Activated T-cell treated with anti-CD3 and anti-CD28 coated beads, Interleukin-2, amount 50 U/mL, for 24 hours (primary cell): Measurements from ENCODE around the gene TRMO.
"Not testable (repeated sequence)": the region's sequence is repeated elsewhere in the genome, so short reads cannot be mapped to it uniquely, and the experiment has no call there.

Source experiments
- DNase-seq: peaks from one replicate; pipeline ENCODE4 v3.0.0-alpha.2; 2020
- H3K27ac Mint-ChIP-seq: 2 replicates; pipeline ENCODE4 v1.8.0; 2020; ENCODE audit warnings: mild to moderate bottlenecking, mixed read lengths
- H3K27me3 Mint-ChIP-seq: 2 replicates; pipeline ENCODE4 v1.8.0; 2020; ENCODE audit warnings: mixed read lengths
- H3K36me3 Mint-ChIP-seq: 2 replicates; pipeline ENCODE4 v1.8.0; 2020; ENCODE audit warnings: low read depth, mixed read lengths
- H3K4me1 Mint-ChIP-seq: 2 replicates; pipeline ENCODE4 v1.8.0; 2020; ENCODE audit warnings: low read depth, mixed read lengths
- H3K4me3 Mint-ChIP-seq: 2 replicates; pipeline ENCODE4 v1.8.0; 2020; ENCODE audit warnings: mild to moderate bottlenecking, moderate library complexity, mixed read lengths
- H3K9me3 Mint-ChIP-seq: 2 replicates; pipeline ENCODE4 v1.8.0; 2020; ENCODE audit warnings: mixed read lengths

The TRMO gene

GRCh38 chr9:97950873-97951272, 28.6 kb upstream of the TRMO start:
- not testable (repeated sequence) for H3K9me3 Mint-ChIP-seq, DNase-seq, H3K4me3 Mint-ChIP-seq, H3K27me3 Mint-ChIP-seq, H3K27ac Mint-ChIP-seq, H3K36me3 Mint-ChIP-seq, H3K4me1 Mint-ChIP-seq

- not testable (repeated sequence) for H3K27ac Mint-ChIP-seq, DNase-seq, H3K4me3 Mint-ChIP-seq, H3K9me3 Mint-ChIP-seq, H3K4me1 Mint-ChIP-seq, H3K27me3 Mint-ChIP-seq, H3K36me3 Mint-ChIP-seq
Measured at GRCh38 chr9:97947094-97947493, 24.8 kb upstream of the TRMO start.

GRCh38 chr9:97945470-97945869, 23.2 kb upstream of the TRMO start:
- not testable (repeated sequence) for H3K27ac Mint-ChIP-seq, H3K9me3 Mint-ChIP-seq, H3K4me3 Mint-ChIP-seq, H3K36me3 Mint-ChIP-seq, H3K4me1 Mint-ChIP-seq, DNase-seq, H3K27me3 Mint-ChIP-seq

- Mint-ChIP-seq H3K36me3 (no peaks in the 10 kb centered on the region), H3K4me3 (no peak overlapping the region), H3K27ac (no peak overlapping the region), H3K4me1 (no peaks in the 10 kb centered on the region), H3K27me3 (no peaks in the 10 kb centered on the region), H3K9me3 (no peaks in the 10 kb centered on the region)
- no peak for DNase-seq
Measured at GRCh38 chr9:97944612-97945011, 22.3 kb upstream of the TRMO start.

GRCh38 chr9:97943308-97943855, 21.1 kb upstream of the TRMO start:
- H3K36me3 Mint-ChIP-seq = no peaks in the 10 kb centered on the region

GRCh38 chr9:97941323-97941722, 19.0 kb upstream of the TRMO start:
- no peaks in the 10 kb centered on the region for H3K27me3 Mint-ChIP-seq
- no peak overlapping the region for H3K4me3 Mint-ChIP-seq
- peaks cover 19% of the 10 kb centered on the region for H3K4me1 Mint-ChIP-seq
- H3K9me3 Mint-ChIP-seq = no peaks in the 10 kb centered on the region
- DNase-seq = no peak
- no peaks in the 10 kb centered on the region for H3K36me3 Mint-ChIP-seq
- no peak overlapping the region for H3K27ac Mint-ChIP-seq

More at GRCh38 chr9:97943308-97943855, 21.1 kb upstream of the TRMO start:
- no peaks in the 10 kb centered on the region for H3K27me3 Mint-ChIP-seq
- peaks cover 8% of the 10 kb centered on the region for H3K4me1 Mint-ChIP-seq
- no peak overlapping the region for H3K4me3 Mint-ChIP-seq
- H3K27ac Mint-ChIP-seq = no peak overlapping the region
- H3K9me3 Mint-ChIP-seq = no peaks in the 10 kb centered on the region
- DNase-seq = no peak

- Mint-ChIP-seq H3K27ac (no peak overlapping the region), H3K36me3 (no peaks in the 10 kb centered on the region), H3K4me3 (no peak overlapping the region), H3K27me3 (no peaks in the 10 kb centered on the region), H3K9me3 (no peaks in the 10 kb centered on the region), H3K4me1 (peaks cover 23% of the 10 kb centered on the region)
- DNase-seq = no peak
Measured at GRCh38 chr9:97940741-97941140, 18.4 kb upstream of the TRMO start.

GRCh38 chr9:97940233-97940632, 17.9 kb upstream of the TRMO start:
- Mint-ChIP-seq H3K4me1 (peaks cover 28% of the 10 kb centered on the region), H3K9me3 (no peaks in the 10 kb centered on the region), H3K4me3 (no peak overlapping the region), H3K27ac (no peak overlapping the region), H3K36me3 (no peaks in the 10 kb centered on the region), H3K27me3 (no peaks in the 10 kb centered on the region)
- DNase-seq = no peak

- Mint-ChIP-seq H3K27me3 (no peaks in the 10 kb centered on the region), H3K36me3 (no peaks in the 10 kb centered on the region), H3K4me1 (peaks cover 38% of the 10 kb centered on the region), H3K4me3 (peak within 1 kb of the TSS; percentile 35), H3K27ac (peak within 1 kb of the TSS; percentile 90), H3K9me3 (no peaks in the 10 kb centered on the region)
- DNase-seq = peak; percentile 52
Measured at GRCh38 chr9:97938081-97938644, 15.9 kb upstream of the TRMO start, which contains the start of gene HEMGN. Gene HEMGN (minus strand): TSS chr9:97938172. CDS start chr9:97938136, 36 bp downstream.

GRCh38 chr9:97936998-97937397, 14.7 kb upstream of the TRMO start:
- Mint-ChIP-seq H3K27ac (no peak overlapping the region), H3K4me3 (no peak overlapping the region), H3K4me1 (peaks cover 42% of the 10 kb centered on the region), H3K36me3 (no peaks in the 10 kb centered on the region), H3K9me3 (no peaks in the 10 kb centered on the region), H3K27me3 (no peaks in the 10 kb centered on the region)
- no peak for DNase-seq

- peaks cover 57% of the 10 kb centered on the region for H3K4me1 Mint-ChIP-seq
- H3K36me3 Mint-ChIP-seq = no peaks in the 10 kb centered on the region
- H3K9me3 Mint-ChIP-seq = no peaks in the 10 kb centered on the region
- DNase-seq = no peak
- H3K4me3 Mint-ChIP-seq = no peak overlapping the region
- no peak overlapping the region for H3K27ac Mint-ChIP-seq
- no peaks in the 10 kb centered on the region for H3K27me3 Mint-ChIP-seq
Measured at GRCh38 chr9:97935276-97935675, 13.0 kb upstream of the TRMO start.

- DNase-seq = no peak
- H3K36me3 Mint-ChIP-seq = no peaks in the 10 kb centered on the region
- H3K4me3 Mint-ChIP-seq = no peak overlapping the region
- H3K4me1 Mint-ChIP-seq = peaks cover 65% of the 10 kb centered on the region
- no peaks in the 10 kb centered on the region for H3K9me3 Mint-ChIP-seq
- no peak overlapping the region for H3K27ac Mint-ChIP-seq
- no peaks in the 10 kb centered on the region for H3K27me3 Mint-ChIP-seq
Measured at GRCh38 chr9:97934321-97935115, 12.2 kb upstream of the TRMO start.

- H3K4me1 Mint-ChIP-seq = peaks cover 65% of the 10 kb centered on the region
- H3K36me3 Mint-ChIP-seq = no peaks in the 10 kb centered on the region
- no peak overlapping the region for H3K4me3 Mint-ChIP-seq
- H3K27ac Mint-ChIP-seq = no peak overlapping the region
- H3K9me3 Mint-ChIP-seq = no peaks in the 10 kb centered on the region
- DNase-seq = no peak
- H3K27me3 Mint-ChIP-seq = no peaks in the 10 kb centered on the region
Measured at GRCh38 chr9:97933297-97933998, 11.1 kb upstream of the TRMO start.

GRCh38 chr9:97930972-97931371, 8.7 kb upstream of the TRMO start:
- Mint-ChIP-seq H3K27me3 (no peaks in the 10 kb centered on the region), H3K4me3 (peak overlapping the region; percentile 55), H3K9me3 (no peaks in the 10 kb centered on the region), H3K4me1 (peaks cover 54% of the 10 kb centered on the region), H3K36me3 (no peaks in the 10 kb centered on the region), H3K27ac (peak overlapping the region; percentile 87)
- no peak for DNase-seq
